HT1080 (cell line): ENCODE results near the gene HEBP1. TPM values are rescaled to one million over a fixed set of nuclear protein-coding genes. Genes with fewer than 3 reads are reported as not detected.
A peak's percentile ranks its signal among the peaks of the same experiment; 100 is the strongest.
"Not testable (repeated sequence)": the region's sequence is repeated elsewhere in the genome, so short reads cannot be mapped to it uniquely, and the experiment has no call there.

Experiments used
- DNase-seq: peaks from one replicate; pipeline ENCODE4 v3.0.0-alpha.2; 2015; ENCODE audit warnings: low read depth
- polyA plus RNA-seq, 2 experiments: library from polyadenylated mRNA; depleted of rRNA; stranded (reverse); fragments of >200 nt; gene quantifications; 2 replicates each; pipeline ENCODE4 v1.2.3, GENCODE V29; 2015
- total RNA-seq: library from RNA; depleted of rRNA; stranded (reverse); fragments of >200 nt; shearing (Covaris generic); gene quantifications from 2 replicates; pipeline ENCODE4 v1.2.3, GENCODE V29; 2014; rRNA removed

The HEBP1 gene
- total RNA-seq = 9.7 and 26.2 TPM in 2 replicates
- 53.6 and 58.6 TPM in 2 replicates for polyA plus RNA-seq (2015; cell fraction: cytosol; rRNA removed)
- polyA plus RNA-seq (2015; cell fraction: nucleus; rRNA removed) = 27.4 and 32.5 TPM in 2 replicates

- peak; percentile 76 for DNase-seq
Measured at GRCh38 chr12:12999959-13000615, at the start of gene HEBP1. Gene HEBP1 (minus strand): TSS chr12:13000265. CDS start chr12:13000114, 151 bp downstream.

GRCh38 chr12:13049816-13050215 lies 49.8 kb upstream of the HEBP1 start:
- no peak for DNase-seq

GRCh38 chr12:13046964-13047363 lies 46.9 kb upstream of the HEBP1 start:
- no peak for DNase-seq

- no peak for DNase-seq
Measured at GRCh38 chr12:13045816-13046215, 45.8 kb upstream of the HEBP1 start.

GRCh38 chr12:13044906-13045299 lies 44.8 kb upstream of the HEBP1 start:
- DNase-seq = no peak

- peak; percentile 52 for DNase-seq
Measured at GRCh38 chr12:13044002-13044905, 44.2 kb upstream of the HEBP1 start, which contains the start of gene FAM234B. Gene FAM234B (plus strand): TSS chr12:13044381. CDS start chr12:13044404, 23 bp downstream.

- DNase-seq = no peak
Measured at GRCh38 chr12:13042666-13043230, 42.7 kb upstream of the HEBP1 start.

- no peak for DNase-seq
Measured at GRCh38 chr12:13041224-13041623, 41.2 kb upstream of the HEBP1 start.

GRCh38 chr12:13039328-13039956 lies 39.4 kb upstream of the HEBP1 start:
- DNase-seq = no peak

GRCh38 chr12:13038491-13039161 lies 38.6 kb upstream of the HEBP1 start:
- DNase-seq = peak; percentile 35

GRCh38 chr12:13036881-13037280 lies 36.8 kb upstream of the HEBP1 start:
- no peak for DNase-seq

GRCh38 chr12:13035335-13035734 lies 35.3 kb upstream of the HEBP1 start:
- DNase-seq = not testable (repeated sequence)

- DNase-seq = no peak
Measured at GRCh38 chr12:13033476-13033875, 33.4 kb upstream of the HEBP1 start.

GRCh38 chr12:13032164-13032563 lies 32.1 kb upstream of the HEBP1 start:
- DNase-seq = no peak

GRCh38 chr12:13030541-13031291 lies 30.7 kb upstream of the HEBP1 start:
- DNase-seq = no peak

- no peak for DNase-seq
Measured at GRCh38 chr12:13028825-13029570, 28.9 kb upstream of the HEBP1 start.

GRCh38 chr12:13027508-13027907 lies 27.4 kb upstream of the HEBP1 start:
- DNase-seq = no peak

GRCh38 chr12:13027032-13027431 lies 27.0 kb upstream of the HEBP1 start:
- no peak for DNase-seq

GRCh38 chr12:13026286-13026685 lies 26.2 kb upstream of the HEBP1 start:
- no peak for DNase-seq
